HEK293 (cell line): ENCODE results near the gene AKAP1.

Experiments used
- CTCF ChIA-PET: fragments of 350-600 bp; formaldehyde crosslinking; extraction: SDS; loops from one replicate; lab custom pipeline; 2021; ENCODE audit warnings: antibody characterized with exemption; lab: Yijun Ruan, JAX
- POLR2A ChIA-PET: fragments of 300-600 bp; formaldehyde crosslinking; extraction: SDS; loops from one replicate; lab custom pipeline; 2020; ENCODE audit warnings: antibody characterized with exemption, inconsistent platforms; lab: Yijun Ruan, JAX
- H3K27ac ChIP-seq: fragments of 200-500 bp; sonication (Bioruptor generic); 2 replicates; pipeline ENCODE4 v1.5.1; 2014; ENCODE audit warnings: low read depth, low read length, control low read depth, inconsistent platforms; ENCODE audit errors: extremely low read depth
- H3K36me3 ChIP-seq, 2 experiments: fragments of 200-500 bp in 1 of 2; sonication (Bioruptor generic) in 1 of 2; 1 replicate in 1 of 2; 2 replicates in 1 of 2; pipeline ENCODE4 v1.5.1; 2014 to 2017; ENCODE audit warnings: inconsistent platforms in 2 of 2, low read length in 2 of 2; ENCODE audit not compliant: control insufficient read depth in 2 of 2, insufficient read depth in 1 of 2
- H3K4me1 ChIP-seq: fragments of 200-500 bp; sonication (Bioruptor generic); 2 replicates; pipeline ENCODE4 v1.5.1; 2014; ENCODE audit warnings: mild to moderate bottlenecking, low read length, inconsistent platforms; ENCODE audit not compliant: control insufficient read depth, insufficient read depth
- H3K4me3 ChIP-seq: 2 replicates; pipeline ENCODE4 v1.5.1; 2011; ENCODE audit warnings: low read depth, mild to moderate bottlenecking, control low read depth, low read length, moderate library complexity
- H3K9me3 ChIP-seq: fragments of 200-500 bp; sonication (Bioruptor generic); 2 replicates; pipeline ENCODE4 v1.5.1; 2014; ENCODE audit warnings: low read depth, low read length, inconsistent platforms; ENCODE audit not compliant: control insufficient read depth, insufficient read depth
- EGR2 ChIP-seq: fragments of 450-650 bp; formaldehyde crosslinking; IDR thresholded peaks from 2 replicates; pipeline ENCODE4 v1.5.1; 2016; ENCODE audit warnings: low read depth, missing biosample characterization, missing genetic modification characterization
- GLIS1 ChIP-seq: fragments of 450-650 bp; formaldehyde crosslinking; IDR thresholded peaks from 2 replicates; pipeline ENCODE4 v1.5.1; 2016; ENCODE audit warnings: missing biosample characterization, missing genetic modification characterization
- REPIN1 ChIP-seq: fragments of 450-650 bp; formaldehyde crosslinking; IDR thresholded peaks from 2 replicates; pipeline ENCODE4 v1.5.1; 2017; ENCODE audit warnings: missing biosample characterization, missing genetic modification characterization, low read depth
- TCF7L2 ChIP-seq: IDR thresholded peaks from 2 replicates; pipeline ENCODE4 v1.6.1; 2011; ENCODE audit warnings: low read depth, mild to moderate bottlenecking, inconsistent platforms, low read length, moderate library complexity, borderline replicate concordance
- YY1 ChIP-seq: fragments of 450-650 bp; formaldehyde crosslinking; IDR thresholded peaks from 2 replicates; pipeline ENCODE4 v1.5.1; 2018; ENCODE audit warnings: missing biosample characterization, missing genetic modification characterization
- ZBTB7A ChIP-seq: fragments of 450-650 bp; formaldehyde crosslinking; IDR thresholded peaks from 2 replicates; pipeline ENCODE4 v1.5.1; 2016; ENCODE audit warnings: low read depth, missing biosample characterization, missing genetic modification characterization
- ZBTB8A ChIP-seq: fragments of 450-650 bp; formaldehyde crosslinking; IDR thresholded peaks from 2 replicates; pipeline ENCODE4 v1.5.1; 2016; ENCODE audit warnings: missing biosample characterization, missing genetic modification characterization
- ZFHX2 ChIP-seq: fragments of 450-650 bp; formaldehyde crosslinking; conservative IDR thresholded peaks from 2 replicates; pipeline ENCODE4 v1.5.1; 2016; ENCODE audit warnings: missing biosample characterization, missing genetic modification characterization
- ZNF214 ChIP-seq: fragments of 450-650 bp; formaldehyde crosslinking; IDR thresholded peaks from 2 replicates; pipeline ENCODE4 v1.5.1; 2017; ENCODE audit warnings: missing biosample characterization, mild to moderate bottlenecking, missing genetic modification characterization, borderline replicate concordance
- ZNF266 ChIP-seq: fragments of 450-650 bp; formaldehyde crosslinking; IDR thresholded peaks from 2 replicates; pipeline ENCODE4 v1.5.1; 2016; ENCODE audit warnings: missing biosample characterization, missing genetic modification characterization, low read depth
- ZNF366 ChIP-seq: fragments of 450-650 bp; formaldehyde crosslinking; conservative IDR thresholded peaks from 2 replicates; pipeline ENCODE4 v1.5.1; 2016; ENCODE audit warnings: missing biosample characterization, missing genetic modification characterization
- ZNF416 ChIP-seq: fragments of 450-650 bp; formaldehyde crosslinking; IDR thresholded peaks from 2 replicates; pipeline ENCODE4 v1.5.1; 2016; ENCODE audit warnings: missing biosample characterization, missing genetic modification characterization
- ZNF501 ChIP-seq: fragments of 450-650 bp; formaldehyde crosslinking; IDR thresholded peaks from 2 replicates; pipeline ENCODE4 v1.5.1; 2016; ENCODE audit warnings: missing biosample characterization, missing genetic modification characterization
- ZNF514 ChIP-seq: fragments of 450-650 bp; formaldehyde crosslinking; IDR thresholded peaks from 2 replicates; pipeline ENCODE4 v1.5.1; 2016; ENCODE audit warnings: missing biosample characterization, missing genetic modification characterization
- ZNF530 ChIP-seq: fragments of 450-650 bp; formaldehyde crosslinking; IDR thresholded peaks from 2 replicates; pipeline ENCODE4 v1.5.1; 2016; ENCODE audit warnings: low read depth, missing biosample characterization, missing genetic modification characterization
- ZNF548 ChIP-seq: fragments of 450-650 bp; formaldehyde crosslinking; IDR thresholded peaks from 2 replicates; pipeline ENCODE4 v1.5.1; 2016; ENCODE audit warnings: missing biosample characterization, missing genetic modification characterization
- ZNF654 ChIP-seq: fragments of 450-650 bp; formaldehyde crosslinking; IDR thresholded peaks from 2 replicates; pipeline ENCODE4 v1.5.1; 2016; ENCODE audit warnings: low read depth, missing biosample characterization, missing genetic modification characterization
- ZNF747 ChIP-seq: fragments of 450-650 bp; formaldehyde crosslinking; IDR thresholded peaks from 2 replicates; pipeline ENCODE4 v1.5.1; 2016; ENCODE audit warnings: missing biosample characterization, missing genetic modification characterization
- ZNF777 ChIP-seq: fragments of 450-650 bp; formaldehyde crosslinking; IDR thresholded peaks from 2 replicates; pipeline ENCODE4 v1.5.1; 2017; ENCODE audit warnings: missing biosample characterization, missing genetic modification characterization, borderline replicate concordance
- ZNF785 ChIP-seq: fragments of 450-650 bp; formaldehyde crosslinking; IDR thresholded peaks from 2 replicates; pipeline ENCODE4 v1.5.1; 2016; ENCODE audit warnings: missing biosample characterization, missing genetic modification characterization
- ZNF837 ChIP-seq: fragments of 450-650 bp; formaldehyde crosslinking; IDR thresholded peaks from 2 replicates; pipeline ENCODE4 v1.5.1; 2016; ENCODE audit warnings: missing biosample characterization, missing genetic modification characterization
- ZSCAN4 ChIP-seq: fragments of 450-650 bp; formaldehyde crosslinking; IDR thresholded peaks from 2 replicates; pipeline ENCODE4 v1.5.1; 2017; ENCODE audit warnings: missing biosample characterization, missing genetic modification characterization
- TF ChIP-seq, protein P1 (sequence below): fragments of 450-650 bp; formaldehyde crosslinking; IDR thresholded peaks from 2 replicates; pipeline ENCODE4 v1.5.1; 2016; ENCODE audit warnings: missing biosample characterization, missing genetic modification characterization

AKAP1 gene

GRCh38 chr17:57117798-57118197, 32.8 kb downstream of the AKAP1 start:
- TF ChIP-seq ZBTB8A (tag by site-specific recombination), result no peak
- H3K4me1 ChIP-seq, result no peaks in the 10 kb centered on the region
- peaks cover 16 to 92% of the 10 kb centered on the region in 2 experiments for H3K36me3 ChIP-seq
- ChIA-PET POLR2A (no interaction called here), CTCF (interaction anchor here (0.7 kb wide), 1 partner anchor 626 kb away, joined by 3 read pairs; no protein-coding TSS in a partner anchor)
- H3K4me3 ChIP-seq, result no peak overlapping the region
- no peaks in the 10 kb centered on the region for H3K9me3 ChIP-seq
- H3K27ac ChIP-seq, result no peak overlapping the region

GRCh38 chr17:57120814-57121213, 35.8 kb downstream of the AKAP1 start:
- CTCF ChIA-PET, result interaction anchor here (0.6 to 4.2 kb wide), 10 partner anchors 9 to 1197 kb away, joined by 3 to 33 read pairs (median 4); no protein-coding TSS in a partner anchor
- TF ChIP-seq ZNF366 (tag by site-specific recombination) (no peak), YY1 (tag by site-specific recombination) (no peak), REPIN1 (no peak), ZNF266 (tag by site-specific recombination) (no peak), EGR2 (tag by site-specific recombination) (no peak), ZNF777 (tag by site-specific recombination) (no peak), ZSCAN4 (tag by site-specific recombination) (no peak), ZNF214 (tag by site-specific recombination) (no peak), ZNF785 (tag by site-specific recombination) (no peak), TCF7L2 (no peak), ZNF514 (tag by site-specific recombination) (no peak), ZNF530 (no peak), ZNF837 (tag by site-specific recombination) (no peak), ZBTB7A (no peak), ZNF501 (tag by site-specific recombination) (no peak), ZNF548 (no peak)
- TF ChIP-seq, protein P1, sequence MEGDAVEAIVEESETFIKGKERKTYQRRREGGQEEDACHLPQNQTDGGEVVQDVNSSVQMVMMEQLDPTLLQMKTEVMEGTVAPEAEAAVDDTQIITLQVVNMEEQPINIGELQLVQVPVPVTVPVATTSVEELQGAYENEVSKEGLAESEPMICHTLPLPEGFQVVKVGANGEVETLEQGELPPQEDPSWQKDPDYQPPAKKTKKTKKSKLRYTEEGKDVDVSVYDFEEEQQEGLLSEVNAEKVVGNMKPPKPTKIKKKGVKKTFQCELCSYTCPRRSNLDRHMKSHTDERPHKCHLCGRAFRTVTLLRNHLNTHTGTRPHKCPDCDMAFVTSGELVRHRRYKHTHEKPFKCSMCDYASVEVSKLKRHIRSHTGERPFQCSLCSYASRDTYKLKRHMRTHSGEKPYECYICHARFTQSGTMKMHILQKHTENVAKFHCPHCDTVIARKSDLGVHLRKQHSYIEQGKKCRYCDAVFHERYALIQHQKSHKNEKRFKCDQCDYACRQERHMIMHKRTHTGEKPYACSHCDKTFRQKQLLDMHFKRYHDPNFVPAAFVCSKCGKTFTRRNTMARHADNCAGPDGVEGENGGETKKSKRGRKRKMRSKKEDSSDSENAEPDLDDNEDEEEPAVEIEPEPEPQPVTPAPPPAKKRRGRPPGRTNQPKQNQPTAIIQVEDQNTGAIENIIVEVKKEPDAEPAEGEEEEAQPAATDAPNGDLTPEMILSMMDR, result no peak
- H3K9me3 ChIP-seq, result no peaks in the 10 kb centered on the region
- POLR2A ChIA-PET, result interaction anchor here (0.7 kb wide), 1 partner anchor 627 kb away, joined by 3 read pairs; no protein-coding TSS in a partner anchor
- no peaks in the 10 kb centered on the region for H3K4me1 ChIP-seq
- H3K36me3 ChIP-seq, result peaks cover 16 to 92% of the 10 kb centered on the region in 2 experiments
- H3K4me3 ChIP-seq, result no peak overlapping the region
- no peak overlapping the region for H3K27ac ChIP-seq

- Histone ChIP-seq H3K9me3 (no peaks in the 10 kb centered on the region), H3K4me3 (no peak overlapping the region), H3K4me1 (no peaks in the 10 kb centered on the region), H3K27ac (no peak overlapping the region)
- POLR2A ChIA-PET, result interaction anchor here (0.7 kb wide), 1 partner anchor 626 kb away, joined by 3 read pairs; no protein-coding TSS in a partner anchor
- TF ChIP-seq, protein P1, result peak; percentile 34; the same call in 1 of the 2 replicates
- TF ChIP-seq EGR2 (tag by site-specific recombination) (0 out of 2 replicates have a peak, but pooled peaks have one; percentile 15), ZNF654 (tag by site-specific recombination) (peak; percentile 36), ZNF747 (tag by site-specific recombination) (no peak), ZNF416 (tag by site-specific recombination) (no peak), GLIS1 (tag by site-specific recombination) (peak; percentile 55), ZFHX2 (tag by site-specific recombination) (0 out of 2 replicates have a peak, but pooled peaks have one; percentile 19)
- TF ChIP-seq, all 188 proteins: peak for 5
- H3K36me3 ChIP-seq, result peaks cover 13 to 87% of the 10 kb centered on the region in 2 experiments
- CTCF ChIA-PET, result interaction anchor here (0.6 to 4.2 kb wide), 15 partner anchors 10 to 1196 kb away, joined by 3 to 33 read pairs (median 4); no protein-coding TSS in a partner anchor
Observed at GRCh38 chr17:57121308-57122042, 36.4 kb downstream of the AKAP1 start.
